Activated naive CD4-positive, alpha-beta T cell treated with anti-CD3 and anti-CD28 coated beads, Interleukin-2, amount 10 ng/mL, durations not matched to agents 7 days and 5 days (primary cell): ENCODE data around the gene FRMD4B.
"Not testable (repeated sequence)": the region's sequence is repeated elsewhere in the genome, so short reads cannot be mapped to it uniquely, and the experiment has no call there.

Source experiments
- CTCF ChIA-PET: fragments of 350-600 bp; sonication (Branson Sonifier 250); formaldehyde crosslinking; loops from one replicate; lab custom pipeline; 2021; ENCODE audit warnings: antibody characterized with exemption; lab: Charles Lee
- DNase-seq: peaks from one replicate; pipeline ENCODE4 v3.0.0-alpha.2; 2020
- H3K27ac Mint-ChIP-seq: one replicate; pipeline ENCODE4 v1.8.0; 2021; ENCODE audit warnings: mild to moderate bottlenecking, moderate library complexity, mixed read lengths
- H3K27me3 Mint-ChIP-seq: one replicate; pipeline ENCODE4 v1.8.0; 2021; ENCODE audit warnings: mild to moderate bottlenecking, mixed read lengths
- H3K36me3 Mint-ChIP-seq: one replicate; pipeline ENCODE4 v1.8.0; 2021; ENCODE audit warnings: mixed read lengths
- H3K4me1 Mint-ChIP-seq: one replicate; pipeline ENCODE4 v1.8.0; 2021; ENCODE audit warnings: mixed read lengths
- H3K4me3 Mint-ChIP-seq: one replicate; pipeline ENCODE4 v1.8.0; 2021; ENCODE audit warnings: mild to moderate bottlenecking, moderate library complexity, mixed read lengths
- H3K9me3 Mint-ChIP-seq: one replicate; pipeline ENCODE4 v1.8.0; 2021; ENCODE audit warnings: mixed read lengths

Gene FRMD4B

GRCh38 chr3:69266585-69266984, 119.3 kb downstream of the FRMD4B start:
- CTCF ChIA-PET: no interaction called here
- Mint-ChIP-seq H3K4me3 (no peak overlapping the region), H3K27me3 (no peaks in the 10 kb centered on the region), H3K27ac (no peak overlapping the region), H3K36me3 (no peaks in the 10 kb centered on the region), H3K4me1 (no peaks in the 10 kb centered on the region), H3K9me3 (no peaks in the 10 kb centered on the region)
- no peak for DNase-seq

DNA sequence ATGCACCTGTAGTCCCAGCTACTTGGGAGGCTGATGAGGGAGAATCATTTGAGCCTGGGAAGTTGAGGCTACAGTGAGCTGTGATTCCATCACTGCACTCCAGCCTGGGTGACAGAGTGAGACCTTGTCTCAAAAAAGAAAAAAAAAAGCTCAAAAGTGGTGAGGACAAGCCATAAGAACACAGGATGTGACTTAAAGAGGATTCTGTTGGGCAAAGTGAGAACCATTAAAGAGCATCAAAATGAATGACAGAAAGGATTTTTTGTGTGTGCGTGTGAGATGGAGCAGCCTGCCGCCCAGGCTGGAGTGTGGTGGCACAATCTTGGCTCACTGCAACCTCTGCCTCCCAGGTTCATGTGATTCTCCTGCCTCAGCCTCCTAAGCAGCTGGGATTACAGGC, 119.8 kb downstream of the FRMD4B start:
- CTCF ChIA-PET: not testable (repeated sequence)

GRCh38 chr3:69260843-69261405, 125.0 kb downstream of the FRMD4B start:
- H3K27me3 Mint-ChIP-seq, H3K4me3 Mint-ChIP-seq, H3K4me1 Mint-ChIP-seq, H3K27ac Mint-ChIP-seq, H3K9me3 Mint-ChIP-seq, DNase-seq, H3K36me3 Mint-ChIP-seq: not testable (repeated sequence)
- CTCF ChIA-PET: interaction anchor here (1.3 kb wide), 1 partner anchor 45 kb away, joined by 4 read pairs; no protein-coding TSS in a partner anchor

More for the DNA sequence above, 119.8 kb downstream of the FRMD4B start:
- not testable (repeated sequence) for H3K4me1 Mint-ChIP-seq, H3K27me3 Mint-ChIP-seq, H3K4me3 Mint-ChIP-seq, H3K27ac Mint-ChIP-seq, H3K36me3 Mint-ChIP-seq, DNase-seq, H3K9me3 Mint-ChIP-seq

DNA sequence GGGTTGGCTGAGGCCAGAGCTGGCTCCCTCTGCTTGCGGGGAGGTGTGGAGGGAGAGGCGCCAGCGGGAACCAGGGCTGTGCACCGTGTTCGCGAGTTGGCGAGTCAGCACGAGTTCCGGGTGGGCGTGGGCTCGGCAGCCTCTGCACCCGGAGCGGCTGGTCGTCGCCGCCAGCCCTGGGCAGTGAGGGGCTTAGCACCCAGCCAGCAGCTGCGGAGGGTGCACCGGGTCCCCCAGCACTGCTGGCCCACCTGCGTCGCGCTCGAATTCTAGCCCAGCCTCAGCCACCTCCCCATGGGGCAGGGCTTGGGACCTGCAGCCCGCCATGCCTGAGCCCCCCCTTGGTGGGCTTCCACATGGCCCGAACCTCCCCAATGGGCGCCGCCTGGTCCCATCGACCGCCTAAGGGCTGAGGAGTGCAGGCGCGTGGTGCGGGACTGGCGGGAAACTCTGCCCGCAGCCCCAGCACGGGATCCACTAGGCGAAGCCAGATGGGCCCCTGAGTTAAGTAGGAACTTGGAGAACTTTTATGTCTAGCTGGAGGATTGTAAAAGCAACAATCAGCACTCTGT, 125.6 kb downstream of the FRMD4B start:
- Mint-ChIP-seq H3K4me3 (no peak overlapping the region), H3K4me1 (no peaks in the 10 kb centered on the region), H3K36me3 (no peaks in the 10 kb centered on the region), H3K27ac (no peak overlapping the region), H3K9me3 (no peaks in the 10 kb centered on the region), H3K27me3 (peaks cover 10% of the 10 kb centered on the region)
- CTCF ChIA-PET: interaction anchor here (1.3 kb wide), 1 partner anchor 46 kb away, joined by 4 read pairs; no protein-coding TSS in a partner anchor
- no peak for DNase-seq

DNA sequence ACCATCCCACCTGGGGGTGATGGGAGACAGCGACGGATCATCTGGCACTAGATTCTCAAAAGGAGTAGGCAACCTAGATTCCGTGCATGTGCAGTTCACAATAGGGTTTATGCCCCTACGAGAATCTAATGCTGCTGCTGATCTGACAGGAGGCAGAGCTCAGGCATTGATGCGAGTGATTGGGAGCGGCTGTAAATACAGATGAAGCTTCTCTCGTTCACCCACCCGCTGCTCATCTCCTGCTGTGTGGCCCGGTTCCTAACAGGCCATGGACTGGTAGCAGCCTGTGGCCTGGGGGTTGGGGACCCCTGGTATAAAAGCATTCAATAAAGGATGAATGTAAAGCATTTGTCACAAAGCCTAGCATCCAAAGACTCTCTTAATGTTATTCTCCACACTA, 126.8 kb downstream of the FRMD4B start:
- DNase-seq: no peak
- CTCF ChIA-PET: no interaction called here
- Mint-ChIP-seq H3K9me3 (no peaks in the 10 kb centered on the region), H3K27ac (no peak overlapping the region), H3K27me3 (peaks cover 11% of the 10 kb centered on the region), H3K36me3 (no peaks in the 10 kb centered on the region), H3K4me3 (no peak overlapping the region), H3K4me1 (no peaks in the 10 kb centered on the region)

DNA sequence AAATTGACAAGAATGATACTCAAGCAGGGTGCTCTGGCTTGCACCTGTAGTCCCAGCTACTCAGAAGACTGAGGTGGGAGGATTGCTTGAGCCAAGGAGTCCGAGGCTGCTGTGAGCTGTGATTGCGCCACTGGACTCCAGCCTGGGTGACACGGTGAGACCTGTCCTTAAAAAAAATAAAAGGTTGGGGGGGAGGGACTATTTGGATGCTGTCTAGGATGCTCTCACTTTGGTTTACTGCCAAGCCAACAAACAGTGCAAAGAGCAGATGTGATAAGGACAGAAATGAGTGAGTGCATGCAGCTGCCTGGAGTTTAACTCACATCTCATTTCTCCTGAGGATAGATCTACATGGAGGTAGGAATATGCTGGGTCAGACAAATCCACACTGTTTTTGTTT, 130.0 kb downstream of the FRMD4B start:
- no peak overlapping the region for H3K4me3 Mint-ChIP-seq
- DNase-seq: no peak
- no peaks in the 10 kb centered on the region for H3K9me3 Mint-ChIP-seq
- CTCF ChIA-PET: interaction anchor here (0.9 kb wide), 1 partner anchor 50 kb away, joined by 3 read pairs; no protein-coding TSS in a partner anchor
- H3K27ac Mint-ChIP-seq: no peak overlapping the region
- H3K4me1 Mint-ChIP-seq: no peaks in the 10 kb centered on the region
- H3K27me3 Mint-ChIP-seq: peaks cover 14% of the 10 kb centered on the region
- no peaks in the 10 kb centered on the region for H3K36me3 Mint-ChIP-seq

DNA sequence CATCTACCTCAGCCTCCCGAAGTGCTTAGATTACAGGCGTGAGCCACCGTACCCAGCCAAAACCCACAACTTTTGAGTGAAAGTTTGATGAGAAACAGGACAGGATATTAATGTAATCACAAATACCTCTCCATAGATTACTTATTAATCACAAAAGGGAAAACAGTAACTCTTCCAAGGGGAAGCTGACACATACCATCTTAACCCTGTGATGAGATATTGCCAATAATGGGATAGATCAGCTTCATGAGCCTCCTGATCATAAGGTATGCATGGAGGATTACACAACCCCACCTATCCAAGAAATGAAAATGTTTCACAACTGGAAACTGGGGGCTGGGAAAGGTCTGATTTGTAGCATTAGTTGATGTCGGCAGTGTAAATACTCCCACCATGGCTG, 131.5 kb downstream of the FRMD4B start:
- no peak for DNase-seq
- Mint-ChIP-seq H3K36me3 (no peaks in the 10 kb centered on the region), H3K27ac (no peak overlapping the region), H3K27me3 (peaks cover 14% of the 10 kb centered on the region), H3K9me3 (no peaks in the 10 kb centered on the region), H3K4me1 (peaks cover 10% of the 10 kb centered on the region), H3K4me3 (no peak overlapping the region)
- CTCF ChIA-PET: no interaction called here

- DNase-seq: no peak
- Mint-ChIP-seq H3K4me3 (no peak overlapping the region), H3K27me3 (peaks cover 14% of the 10 kb centered on the region), H3K27ac (no peak overlapping the region), H3K36me3 (no peaks in the 10 kb centered on the region), H3K9me3 (no peaks in the 10 kb centered on the region), H3K4me1 (peaks cover 13% of the 10 kb centered on the region)
- CTCF ChIA-PET: no interaction called here
These were observed 133.3 kb downstream of the FRMD4B start for GRCh38 chr3:69252631-69253030.

DNA sequence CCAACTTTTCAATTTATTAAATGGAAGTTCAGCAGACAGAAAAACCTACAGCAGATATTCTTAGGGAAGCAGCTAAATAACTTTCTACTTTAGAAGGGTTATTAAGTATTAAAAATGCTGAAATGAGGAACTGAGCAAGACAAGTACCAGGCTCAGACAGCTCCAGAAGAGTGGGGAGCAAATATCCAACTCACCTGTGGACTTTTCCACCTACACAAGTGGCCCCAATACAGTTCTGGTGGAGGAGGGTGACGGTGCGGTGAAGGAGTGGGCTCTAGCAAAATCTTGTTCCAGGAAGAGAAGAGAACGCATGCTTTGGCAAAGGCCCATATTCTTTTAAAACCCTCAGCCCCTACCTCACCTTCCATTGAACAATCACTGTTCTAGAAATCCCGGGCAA, 133.7 kb downstream of the FRMD4B start:
- H3K27ac Mint-ChIP-seq: no peak overlapping the region

DNA sequence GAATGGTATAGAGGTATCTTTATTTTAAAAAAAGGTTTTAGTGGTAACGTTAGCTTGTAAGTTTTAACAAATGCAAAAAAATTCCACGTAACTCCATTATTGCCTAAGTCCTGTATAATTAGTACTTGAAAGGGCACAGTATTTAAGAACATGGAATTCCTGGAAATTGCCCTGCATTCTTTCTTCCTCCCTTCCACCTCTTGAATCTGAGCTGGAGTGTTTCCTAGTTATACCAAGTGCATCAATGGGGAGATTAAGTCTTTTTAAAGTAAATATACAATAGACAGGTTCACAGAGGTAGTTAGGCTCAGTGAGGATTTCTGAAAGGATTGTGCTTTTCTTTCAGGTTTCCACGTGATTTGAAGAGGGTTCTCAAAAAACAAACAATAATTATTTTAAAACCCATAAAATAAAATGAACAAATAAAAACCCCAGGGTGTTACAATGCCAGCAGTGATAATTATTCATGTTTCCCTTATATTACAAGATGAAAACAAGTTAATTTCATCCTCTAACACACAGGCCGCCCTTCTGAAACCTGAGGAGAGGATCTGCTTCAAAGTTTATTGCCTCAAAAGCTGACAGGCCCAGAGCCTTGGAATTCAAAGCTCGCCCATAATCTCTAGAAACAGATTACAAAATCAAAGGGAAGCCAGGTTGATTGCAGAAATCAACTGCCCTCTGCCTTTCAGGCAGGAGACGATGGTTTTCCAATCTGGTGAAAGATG, 134.6 kb downstream of the FRMD4B start:
- CTCF ChIA-PET: interaction anchor here (1.9 to 3.3 kb wide), 2 partner anchors 55 to 90 kb away, joined by 10 to 12 read pairs; no protein-coding TSS in a partner anchor
- Mint-ChIP-seq H3K36me3 (no peaks in the 10 kb centered on the region), H3K9me3 (no peaks in the 10 kb centered on the region), H3K4me1 (peaks cover 13% of the 10 kb centered on the region), H3K27me3 (peaks cover 17% of the 10 kb centered on the region), H3K4me3 (no peak overlapping the region), H3K27ac (no peak overlapping the region)
- no peak for DNase-seq

More for the DNA sequence above, 133.7 kb downstream of the FRMD4B start:
- Mint-ChIP-seq H3K9me3 (no peaks in the 10 kb centered on the region), H3K4me1 (peaks cover 13% of the 10 kb centered on the region), H3K36me3 (no peaks in the 10 kb centered on the region), H3K4me3 (no peak overlapping the region), H3K27me3 (peaks cover 14% of the 10 kb centered on the region)
- no peak for DNase-seq
- CTCF ChIA-PET: interaction anchor here (1.9 kb wide), 1 partner anchor 55 kb away, joined by 10 read pairs; no protein-coding TSS in a partner anchor

GRCh38 chr3:69250014-69250413, 135.9 kb downstream of the FRMD4B start:
- H3K27ac Mint-ChIP-seq: peak overlapping the region; percentile 24
- H3K27me3 Mint-ChIP-seq: peaks cover 6% of the 10 kb centered on the region
- peak; percentile 71 for DNase-seq
- CTCF ChIA-PET: interaction anchor here (1.0 to 3.3 kb wide), 3 partner anchors 56 to 129 kb away, joined by 3 to 12 read pairs (median 6); no protein-coding TSS in a partner anchor
- H3K36me3 Mint-ChIP-seq: no peaks in the 10 kb centered on the region
- H3K4me3 Mint-ChIP-seq: peak overlapping the region; percentile 54
- peaks cover 13% of the 10 kb centered on the region for H3K4me1 Mint-ChIP-seq
- H3K9me3 Mint-ChIP-seq: no peaks in the 10 kb centered on the region

DNA sequence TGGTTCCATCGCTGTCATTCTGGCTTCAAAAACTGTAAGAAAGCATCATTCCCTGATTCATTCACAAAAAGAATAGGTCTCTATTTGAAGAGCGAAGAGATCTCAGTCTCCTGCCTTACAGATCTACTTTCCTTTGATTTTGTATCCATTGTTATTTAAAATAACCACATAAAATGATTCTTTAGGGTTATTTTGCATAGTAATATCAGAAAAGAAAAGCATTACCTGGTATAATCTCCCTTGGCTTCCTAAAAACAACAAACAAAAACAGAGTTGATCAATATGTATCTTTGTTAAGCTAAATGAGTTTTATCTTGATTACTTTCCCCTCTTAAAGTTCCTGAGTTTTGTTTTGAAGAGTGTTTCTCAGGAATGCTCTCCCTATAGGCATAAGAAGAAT, 136.9 kb downstream of the FRMD4B start:
- Mint-ChIP-seq H3K27me3 (peaks cover 6% of the 10 kb centered on the region), H3K27ac (no peak overlapping the region), H3K4me3 (peak overlapping the region; percentile 54), H3K36me3 (no peaks in the 10 kb centered on the region), H3K4me1 (peaks cover 13% of the 10 kb centered on the region), H3K9me3 (no peaks in the 10 kb centered on the region)
- CTCF ChIA-PET: interaction anchor here (0.6 to 3.3 kb wide), 4 partner anchors 57 to 355 kb away, joined by 3 to 12 read pairs (median 4); no protein-coding TSS in a partner anchor
- no peak for DNase-seq

DNA sequence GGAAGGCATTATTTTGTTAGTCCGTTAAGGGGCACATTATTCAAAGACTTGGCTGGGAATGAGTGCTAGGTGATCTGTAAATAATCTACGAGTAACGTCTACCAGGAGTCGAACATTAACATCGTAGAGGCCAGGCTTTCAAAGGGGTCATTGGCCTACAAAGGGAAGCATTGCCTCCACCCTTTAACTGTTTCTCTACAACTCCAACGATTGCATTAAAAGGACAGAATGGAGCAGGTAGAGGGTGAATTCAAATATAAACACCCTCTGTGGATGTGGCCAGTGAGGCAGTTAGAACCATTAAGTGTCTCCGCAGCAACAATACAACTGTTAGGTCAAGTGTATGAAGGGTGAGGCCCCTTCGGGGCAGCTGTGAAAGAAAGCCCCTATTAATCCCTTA, 137.5 kb downstream of the FRMD4B start:
- no peak overlapping the region for H3K4me3 Mint-ChIP-seq
- H3K36me3 Mint-ChIP-seq: no peaks in the 10 kb centered on the region
- peaks cover 13% of the 10 kb centered on the region for H3K4me1 Mint-ChIP-seq
- peaks cover 6% of the 10 kb centered on the region for H3K27me3 Mint-ChIP-seq
- CTCF ChIA-PET: interaction anchor here (3.3 kb wide), 1 partner anchor 87 kb away, joined by 12 read pairs; no protein-coding TSS in a partner anchor
- H3K9me3 Mint-ChIP-seq: no peaks in the 10 kb centered on the region
- H3K27ac Mint-ChIP-seq: no peak overlapping the region
- DNase-seq: no peak

DNA sequence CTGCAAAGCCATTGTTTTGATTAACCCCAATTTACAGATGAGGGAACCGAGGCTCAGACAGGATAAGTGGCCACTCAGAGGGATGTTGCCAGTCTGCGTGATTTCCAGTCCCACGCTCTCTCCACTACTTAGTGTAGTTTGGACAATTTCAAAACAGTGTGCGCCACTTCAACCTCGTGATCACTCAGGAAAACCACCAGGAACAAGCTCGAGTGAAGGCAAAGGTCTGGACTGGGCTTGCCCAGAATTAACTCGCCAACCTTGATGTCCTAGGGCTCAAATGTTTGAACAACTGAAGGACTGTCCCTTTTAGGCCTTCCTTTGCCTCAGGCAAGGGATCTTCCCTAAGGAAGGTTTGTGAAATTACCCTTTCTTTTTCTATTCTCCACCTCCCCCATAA, 139.3 kb downstream of the FRMD4B start:
- Mint-ChIP-seq H3K27me3 (peaks cover 3% of the 10 kb centered on the region), H3K27ac (no peak overlapping the region), H3K36me3 (no peaks in the 10 kb centered on the region), H3K4me3 (no peak overlapping the region), H3K4me1 (peaks cover 13% of the 10 kb centered on the region), H3K9me3 (no peaks in the 10 kb centered on the region)
- CTCF ChIA-PET: no interaction called here
- no peak for DNase-seq
